ENCODE measurements around the gene GLRX5.

DNA sequence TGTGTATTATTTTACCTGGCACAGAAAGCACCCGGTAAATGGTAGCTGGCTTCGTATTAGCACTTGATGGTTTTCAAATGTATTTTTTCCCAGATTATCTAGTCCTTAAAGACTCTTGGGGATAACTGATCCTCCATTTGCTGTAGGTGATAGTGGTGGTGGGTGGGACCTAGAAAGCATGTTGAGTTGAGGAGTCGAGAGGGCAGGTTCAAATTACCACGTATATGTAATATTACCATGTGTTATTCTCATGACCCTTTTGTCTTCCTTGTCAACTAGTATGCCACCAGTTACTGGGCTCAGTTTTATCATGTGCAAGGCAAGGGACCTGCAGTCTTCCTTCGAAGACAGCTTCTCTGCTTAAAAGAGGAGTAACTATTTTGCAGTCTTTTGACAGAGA is 1.8 kb downstream of the GLRX5 start:
- TF ChIP-seq, protein P1, sequence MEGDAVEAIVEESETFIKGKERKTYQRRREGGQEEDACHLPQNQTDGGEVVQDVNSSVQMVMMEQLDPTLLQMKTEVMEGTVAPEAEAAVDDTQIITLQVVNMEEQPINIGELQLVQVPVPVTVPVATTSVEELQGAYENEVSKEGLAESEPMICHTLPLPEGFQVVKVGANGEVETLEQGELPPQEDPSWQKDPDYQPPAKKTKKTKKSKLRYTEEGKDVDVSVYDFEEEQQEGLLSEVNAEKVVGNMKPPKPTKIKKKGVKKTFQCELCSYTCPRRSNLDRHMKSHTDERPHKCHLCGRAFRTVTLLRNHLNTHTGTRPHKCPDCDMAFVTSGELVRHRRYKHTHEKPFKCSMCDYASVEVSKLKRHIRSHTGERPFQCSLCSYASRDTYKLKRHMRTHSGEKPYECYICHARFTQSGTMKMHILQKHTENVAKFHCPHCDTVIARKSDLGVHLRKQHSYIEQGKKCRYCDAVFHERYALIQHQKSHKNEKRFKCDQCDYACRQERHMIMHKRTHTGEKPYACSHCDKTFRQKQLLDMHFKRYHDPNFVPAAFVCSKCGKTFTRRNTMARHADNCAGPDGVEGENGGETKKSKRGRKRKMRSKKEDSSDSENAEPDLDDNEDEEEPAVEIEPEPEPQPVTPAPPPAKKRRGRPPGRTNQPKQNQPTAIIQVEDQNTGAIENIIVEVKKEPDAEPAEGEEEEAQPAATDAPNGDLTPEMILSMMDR (IDR thresholded peaks at IDR 0.05), result no peak
- TF ChIP-seq POLR2AphosphoS5 (IDR thresholded peaks at IDR 0.05) (no peak), POLR2A (IDR thresholded peaks at IDR 0.05) (no peak)

Measured in breast epithelium (tissue), 3 donors.